Activated T-cell treated with anti-CD3 and anti-CD28 coated beads, Interleukin-2, amount 50 U/mL, for 4 hours (primary cell): ENCODE measurements around the gene MPP7. TPM values are rescaled to one million over a fixed set of nuclear protein-coding genes. Genes with fewer than 3 reads are reported as not detected.

Source experiments
- ATAC-seq, 2 donors: fragments of 200-7000 bp; cut with Tn5 transposase; one replicate each; pipeline ENCODE4 v1.10.0; 2021
- DNase-seq: peaks from one replicate; pipeline ENCODE4 v3.0.0-alpha.2; 2020
- H3K27me3 Mint-ChIP-seq: one replicate; pipeline ENCODE4 v1.8.0; 2021; ENCODE audit warnings: low read depth, mixed read lengths
- H3K36me3 Mint-ChIP-seq: one replicate; pipeline ENCODE4 v1.8.0; 2022; ENCODE audit warnings: mixed read lengths; ENCODE audit not compliant: insufficient read depth
- H3K4me1 Mint-ChIP-seq: one replicate; pipeline ENCODE4 v1.8.0; 2021; ENCODE audit warnings: low read depth, mixed read lengths
- H3K4me3 Mint-ChIP-seq: one replicate; pipeline ENCODE4 v1.8.0; 2021; ENCODE audit warnings: mild to moderate bottlenecking, moderate library complexity, mixed read lengths
- H3K9me3 Mint-ChIP-seq: one replicate; pipeline ENCODE4 v1.8.0; 2021; ENCODE audit warnings: mixed read lengths
- total RNA-seq, 3 donors: library from RNA; stranded (reverse); gene quantifications; one replicate each; pipeline ENCODE4 v1.2.1, GENCODE V29; 2021

MPP7 gene
- total RNA-seq, 3 donors from 2014 or later = 1.9 to 3.2 (median 2.9) TPM

GRCh38 chr10:28269842-28270456 lies 32.9 kb downstream of the MPP7 start:
- Mint-ChIP-seq H3K4me3 (no peak overlapping the region), H3K27me3 (no peaks in the 10 kb centered on the region), H3K4me1 (peaks cover 24% of the 10 kb centered on the region), H3K9me3 (no peaks in the 10 kb centered on the region), H3K36me3 (peaks cover 19% of the 10 kb centered on the region)
- ATAC-seq (no peak), DNase-seq (no peak)

GRCh38 chr10:28266449-28267224 lies 36.2 kb downstream of the MPP7 start:
- DNase-seq = no peak
- Mint-ChIP-seq H3K9me3 (no peaks in the 10 kb centered on the region), H3K4me3 (no peak overlapping the region), H3K27me3 (no peaks in the 10 kb centered on the region), H3K4me1 (peaks cover 13% of the 10 kb centered on the region), H3K36me3 (peaks cover 20% of the 10 kb centered on the region)
- no peak for ATAC-seq

GRCh38 chr10:28263136-28263857 lies 39.6 kb downstream of the MPP7 start:
- Mint-ChIP-seq H3K9me3 (no peaks in the 10 kb centered on the region), H3K4me1 (peaks cover 20% of the 10 kb centered on the region), H3K4me3 (no peak overlapping the region), H3K27me3 (no peaks in the 10 kb centered on the region), H3K36me3 (peaks cover 11% of the 10 kb centered on the region)
- DNase-seq (no peak), ATAC-seq (no peak)

- Mint-ChIP-seq H3K9me3 (no peaks in the 10 kb centered on the region), H3K4me3 (no peak overlapping the region), H3K27me3 (no peaks in the 10 kb centered on the region), H3K36me3 (peaks cover 2% of the 10 kb centered on the region), H3K4me1 (peaks cover 24% of the 10 kb centered on the region)
- ATAC-seq (no peak), DNase-seq (no peak)
These were observed 46.1 kb downstream of the MPP7 start for GRCh38 chr10:28256776-28257175.

DNA sequence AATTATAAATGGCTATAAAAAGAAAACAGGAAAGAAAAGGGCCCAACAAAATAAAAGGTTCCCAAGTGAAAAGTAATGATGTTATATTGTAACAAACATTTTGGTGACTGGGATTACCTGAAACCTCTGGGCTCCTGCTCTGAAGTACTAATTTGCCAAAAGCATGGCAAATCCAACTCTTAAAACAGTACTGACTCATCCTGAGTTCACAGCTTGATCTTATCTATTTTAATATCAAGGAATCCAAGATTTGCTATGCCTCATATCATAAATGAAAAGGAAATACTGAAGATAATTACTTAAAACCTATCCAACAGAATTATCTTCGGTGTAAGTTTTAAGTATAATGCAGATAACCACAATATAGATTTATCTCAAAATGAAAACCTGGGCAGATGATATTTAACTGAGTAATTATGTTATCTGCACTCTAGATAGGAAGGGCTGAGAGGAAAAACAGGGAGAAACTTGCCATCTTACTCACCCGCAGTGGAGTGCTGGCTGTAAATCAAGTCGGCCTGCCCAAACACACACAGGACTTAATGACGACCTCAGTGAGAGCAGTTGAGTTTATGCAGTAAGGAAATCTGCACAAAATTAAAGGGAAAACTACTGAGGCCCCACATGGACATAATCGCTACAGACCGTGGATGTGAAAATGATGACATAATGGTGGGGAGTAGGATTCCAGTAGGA lies 48.4 kb downstream of the MPP7 start:
- DNase-seq (no peak), ATAC-seq (no peak)
- no peaks in the 10 kb centered on the region for H3K27me3 Mint-ChIP-seq
- peaks cover 2% of the 10 kb centered on the region for H3K36me3 Mint-ChIP-seq
- H3K9me3 Mint-ChIP-seq = no peaks in the 10 kb centered on the region
- H3K4me3 Mint-ChIP-seq = no peak overlapping the region
- peaks cover 15% of the 10 kb centered on the region for H3K4me1 Mint-ChIP-seq

- H3K36me3 Mint-ChIP-seq = peaks cover 2% of the 10 kb centered on the region
- no peak for ATAC-seq
- no peaks in the 10 kb centered on the region for H3K9me3 Mint-ChIP-seq
- H3K4me3 Mint-ChIP-seq = no peak overlapping the region
- no peaks in the 10 kb centered on the region for H3K27me3 Mint-ChIP-seq
- no peak for DNase-seq
- peaks cover 19% of the 10 kb centered on the region for H3K4me1 Mint-ChIP-seq
These were observed 49.6 kb downstream of the MPP7 start for GRCh38 chr10:28253169-28253785.

Other genes starting within 250 kb of the MPP7 start
- gene WAC, start 230.1 kb upstream of the MPP7 start, total RNA-seq = 100 to 1,000 TPM; 105 to 122 (median 116) TPM